Gastroesophageal sphincter (tissue), 4 donors: ENCODE measurements around the gene SPI1. TPM values are rescaled to one million over a fixed set of nuclear protein-coding genes. Genes with fewer than 3 reads are reported as not detected.

ENCODE experiments used
- ATAC-seq: fragments of 150-250 bp; one replicate; pipeline ENCODE4 v1.9.1; 2016; ENCODE audit warnings: mild to moderate bottlenecking, moderate library complexity
- H3K27ac ChIP-seq, 4 donors: fragments of 200-600 bp; sonication (generic) in 3 of 4; 1 replicate in 3 of 4; 2 replicates in 1 of 4; pipeline ENCODE4 v1.5.1; 2016 to 2019
- H3K27me3 ChIP-seq: fragments of 200-600 bp; sonication (generic); one replicate; pipeline ENCODE4 v1.5.1; 2019
- H3K36me3 ChIP-seq, 2 donors: fragments of 200-600 bp; sonication (generic); one replicate each; pipeline ENCODE4 v1.5.1; 2019; ENCODE audit warnings: control low read depth in 1 of 2
- H3K4me1 ChIP-seq, 3 donors: fragments of 200-600 bp; sonication (generic); 1 replicate in 2 of 3; 2 replicates in 1 of 3; pipeline ENCODE4 v1.5.1; 2016 to 2019; ENCODE audit warnings: control low read depth in 2 of 3
- H3K4me3 ChIP-seq, 2 donors: fragments of 200-600 bp; sonication (generic); one replicate each; pipeline ENCODE4 v1.5.1; 2019; ENCODE audit warnings: mild to moderate bottlenecking in 1 of 2, moderate library complexity in 1 of 2
- H3K9me3 ChIP-seq, 3 donors: fragments of 200-600 bp; sonication (generic); one replicate each; pipeline ENCODE4 v1.5.1; 2017 to 2019; ENCODE audit warnings: control low read depth in 2 of 3
- CTCF ChIP-seq, 4 experiments: fragments of 200-600 bp in 2 of 4; fragments of 450-650 bp in 2 of 4; sonication (generic) in 1 of 4; IDR thresholded peaks; one replicate each; pipeline ENCODE4 v1.5.1; 2017 to 2019; ENCODE audit warnings: antibody characterized with exemption in 4 of 4, mild to moderate bottlenecking in 2 of 4, moderate library complexity in 2 of 4
- EP300 ChIP-seq: sonication (generic); formaldehyde crosslinking; IDR thresholded peaks from one replicate; pipeline ENCODE4 v1.6.1; 2017; ENCODE audit warnings: antibody characterized with exemption, mild to moderate bottlenecking
- POLR2A ChIP-seq, 2 donors: fragments of 450-650 bp; IDR thresholded peaks; one replicate each; pipeline ENCODE4 v1.6.1; 2017; ENCODE audit warnings: antibody characterized with exemption in 2 of 2, mild to moderate bottlenecking in 2 of 2, moderate library complexity in 1 of 2
- POLR2AphosphoS5 ChIP-seq: sonication (generic); formaldehyde crosslinking; IDR thresholded peaks from one replicate; pipeline ENCODE4 v1.6.1; 2017; ENCODE audit warnings: antibody characterized with exemption
- WGBS, 2 donors: methylation state at CpG; one replicate each; pipeline ENCODE4 v1.1.5; 2018; ENCODE audit warnings: low coverage in 1 of 2; 5-methylcytosine and 5-hydroxymethylcytosine counted together
- total RNA-seq, 4 donors: library from RNA; depleted of rRNA; stranded (reverse); fragments of >200 nt; gene quantifications; one replicate each; pipeline ENCODE4 v1.1.0, GENCODE V29; 2016

SPI1 gene
- total RNA-seq, 4 donors from 2014 or later = 4.2 to 32.4 (median 14.7) TPM

DNA sequence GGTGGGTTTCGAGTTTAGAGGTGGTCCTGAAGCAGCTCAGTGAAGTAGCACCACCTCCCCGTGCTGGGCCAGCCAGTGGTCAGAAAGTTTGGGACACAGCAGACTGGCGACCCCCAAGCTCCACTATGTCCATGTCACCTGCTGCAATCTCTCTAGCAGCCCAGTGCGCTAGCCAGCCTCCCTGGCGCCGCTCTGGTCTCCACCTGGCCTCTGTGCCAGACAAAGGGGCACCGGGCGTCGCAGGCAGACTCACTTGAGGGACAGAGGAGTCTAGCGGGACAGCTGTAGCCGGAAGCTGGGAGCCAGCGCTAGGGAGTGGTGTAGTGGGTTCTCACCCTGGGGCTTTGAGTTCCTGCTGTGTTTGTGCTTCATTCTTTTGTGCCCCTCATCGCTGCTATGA, 51.3 kb downstream of the SPI1 start:
- H3K4me1 ChIP-seq = peaks cover 0 to 23% (median 12%) of the 10 kb centered on the region in 3 donors
- no peak overlapping the region for H3K4me3 ChIP-seq
- H3K36me3 ChIP-seq = peaks cover 0 to 8% of the 10 kb centered on the region in 2 donors
- H3K9me3 ChIP-seq = no peaks in the 10 kb centered on the region
- WGBS, 2 donors = 60 to 90% methylated on average over 1 to 7 of the region's 13 CpGs
- no peak for TF ChIP-seq EP300
- TF ChIP-seq CTCF (IDR thresholded peaks at IDR 0.05) = no peak
- TF ChIP-seq POLR2AphosphoS5 = no peak
- no peak for TF ChIP-seq POLR2A (IDR thresholded peaks at IDR 0.05)
- no peak overlapping the region for H3K27ac ChIP-seq
- ATAC-seq = no peak
- no peaks in the 10 kb centered on the region for H3K27me3 ChIP-seq

DNA sequence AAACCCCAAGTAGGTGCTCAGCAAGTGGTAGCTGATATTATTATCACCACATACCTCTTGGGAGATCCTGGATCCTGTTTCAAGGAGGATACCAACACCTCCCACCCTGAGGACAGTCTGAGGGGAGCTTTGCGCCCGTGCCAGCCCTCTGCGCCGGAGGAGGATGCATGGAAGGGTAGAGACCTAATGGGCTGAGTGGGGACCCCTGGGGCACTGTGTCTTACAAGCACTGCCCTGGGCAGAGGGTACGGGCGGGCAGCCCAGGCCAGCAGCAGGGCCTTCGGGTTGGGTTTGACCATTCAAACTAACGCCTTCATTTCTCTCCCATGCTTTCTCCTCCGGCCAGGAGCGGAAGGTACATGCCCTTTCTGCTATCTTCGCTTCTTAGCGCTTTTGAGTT, 52.1 kb downstream of the SPI1 start:
- TF ChIP-seq POLR2A (IDR thresholded peaks at IDR 0.05) (no peak), EP300 (no peak), POLR2AphosphoS5 (no peak), CTCF (IDR thresholded peaks at IDR 0.05) (no peak)
- H3K27me3 ChIP-seq = no peaks in the 10 kb centered on the region
- H3K4me3 ChIP-seq = no peak overlapping the region
- no peak overlapping the region for H3K27ac ChIP-seq
- WGBS, 2 donors = 80 to 100% methylated on average over 1 to 4 of the region's 12 CpGs
- H3K36me3 ChIP-seq = peaks cover 0 to 8% of the 10 kb centered on the region in 2 donors
- no peak for ATAC-seq
- peaks cover 0 to 23% (median 12%) of the 10 kb centered on the region in 3 donors for H3K4me1 ChIP-seq
- H3K9me3 ChIP-seq = no peaks in the 10 kb centered on the region

- 90% methylated on average over 2 to 6 of the region's 15 CpGs for WGBS, 2 donors
- no peaks in the 10 kb centered on the region for H3K27me3 ChIP-seq
- H3K4me1 ChIP-seq = peaks cover 0 to 18% (median 11%) of the 10 kb centered on the region in 3 donors
- ATAC-seq = no peak
- peaks cover 0 to 6% of the 10 kb centered on the region in 2 donors for H3K36me3 ChIP-seq
- H3K27ac ChIP-seq = no peak overlapping the region
- no peak overlapping the region for H3K4me3 ChIP-seq
- TF ChIP-seq POLR2A (IDR thresholded peaks at IDR 0.05) (no peak), POLR2AphosphoS5 (no peak), CTCF (IDR thresholded peaks at IDR 0.05) (no peak), EP300 (no peak)
- H3K9me3 ChIP-seq = no peaks in the 10 kb centered on the region
These were observed 52.9 kb downstream of the SPI1 start for GRCh38 chr11:47325271-47326041.

DNA sequence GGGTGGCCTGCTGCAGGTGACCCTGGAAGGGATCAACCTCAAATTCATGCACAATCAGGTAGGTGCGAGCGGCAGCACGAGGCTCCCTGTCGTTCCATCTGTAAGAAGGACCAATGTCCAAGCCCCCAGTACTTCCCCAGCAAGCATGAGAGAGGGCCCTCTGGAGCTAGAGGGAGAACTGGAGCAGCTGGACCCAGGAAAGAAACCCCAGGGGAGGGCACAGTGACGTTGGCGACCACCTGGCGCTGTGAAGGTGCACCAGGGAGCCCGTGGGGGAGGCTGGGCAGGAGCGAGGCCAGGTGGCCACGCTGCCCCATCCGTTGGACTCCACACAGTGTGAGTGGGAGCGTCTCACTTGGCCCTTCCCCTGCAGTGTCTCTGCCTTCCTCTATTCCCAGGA, 53.8 kb downstream of the SPI1 start:
- no peak for ATAC-seq
- WGBS, 2 donors = 80% methylated on average over 2 of the region's 12 CpGs; no CpG with 5 or more reads in 1 of the 2 donors
- Histone ChIP-seq H3K36me3 (peaks cover 0 to 2% of the 10 kb centered on the region in 2 donors), H3K4me1 (peaks cover 0 to 9% (median 2%) of the 10 kb centered on the region in 3 donors), H3K27me3 (no peaks in the 10 kb centered on the region), H3K9me3 (no peaks in the 10 kb centered on the region), H3K4me3 (no peak overlapping the region), H3K27ac (no peak overlapping the region)
- TF ChIP-seq POLR2AphosphoS5 (no peak), POLR2A (IDR thresholded peaks at IDR 0.05) (no peak), EP300 (no peak), CTCF (IDR thresholded peaks at IDR 0.05) (no peak)

DNA sequence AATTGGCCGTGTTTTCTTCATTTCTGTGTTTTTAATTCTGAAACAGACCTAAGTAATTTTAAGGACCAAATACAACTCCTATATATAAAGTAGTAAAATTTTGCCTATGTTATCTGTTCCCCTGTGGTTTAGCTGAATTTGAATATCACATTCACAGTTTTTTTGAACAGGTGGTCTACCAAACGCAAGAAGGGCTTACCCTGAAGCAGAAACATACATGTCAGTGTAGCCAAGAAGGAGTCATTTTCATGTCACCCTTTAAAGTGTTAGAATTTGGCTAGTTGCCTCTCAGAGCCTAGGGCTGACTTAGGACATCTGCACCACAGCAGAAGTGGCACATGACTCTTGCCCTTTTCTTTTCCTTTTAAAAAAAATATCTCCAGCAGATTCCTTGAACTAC, 60.2 kb downstream of the SPI1 start:
- peaks cover 0 to 65% of the 10 kb centered on the region in 2 donors for H3K36me3 ChIP-seq

More for the DNA sequence above, 60.2 kb downstream of the SPI1 start:
- Histone ChIP-seq H3K27me3 (no peaks in the 10 kb centered on the region), H3K4me1 (no peaks in the 10 kb centered on the region), H3K9me3 (no peaks in the 10 kb centered on the region), H3K27ac (no peak overlapping the region), H3K4me3 (no peak overlapping the region)
- 81 to 90% methylated on average over 2 of the region's 2 CpGs for WGBS, 2 donors
- no peak for TF ChIP-seq EP300
- TF ChIP-seq POLR2AphosphoS5 = no peak
- no peak for TF ChIP-seq CTCF (IDR thresholded peaks at IDR 0.05)
- no peak for TF ChIP-seq POLR2A (IDR thresholded peaks at IDR 0.05)
- ATAC-seq = no peak
